ENCODE results near the gene PLA2G2C.
"Not testable (repeated sequence)": the region's sequence is repeated elsewhere in the genome, so short reads cannot be mapped to it uniquely, and the experiment has no call there.

The PLA2G2C gene

GRCh38 chr1:20150969-20151368 lies 35.3 kb downstream of the PLA2G2C start:
- peak; percentile 33 for DNase-seq

GRCh38 chr1:20150326-20150705 lies 36.0 kb downstream of the PLA2G2C start:
- no peak for DNase-seq

DNA sequence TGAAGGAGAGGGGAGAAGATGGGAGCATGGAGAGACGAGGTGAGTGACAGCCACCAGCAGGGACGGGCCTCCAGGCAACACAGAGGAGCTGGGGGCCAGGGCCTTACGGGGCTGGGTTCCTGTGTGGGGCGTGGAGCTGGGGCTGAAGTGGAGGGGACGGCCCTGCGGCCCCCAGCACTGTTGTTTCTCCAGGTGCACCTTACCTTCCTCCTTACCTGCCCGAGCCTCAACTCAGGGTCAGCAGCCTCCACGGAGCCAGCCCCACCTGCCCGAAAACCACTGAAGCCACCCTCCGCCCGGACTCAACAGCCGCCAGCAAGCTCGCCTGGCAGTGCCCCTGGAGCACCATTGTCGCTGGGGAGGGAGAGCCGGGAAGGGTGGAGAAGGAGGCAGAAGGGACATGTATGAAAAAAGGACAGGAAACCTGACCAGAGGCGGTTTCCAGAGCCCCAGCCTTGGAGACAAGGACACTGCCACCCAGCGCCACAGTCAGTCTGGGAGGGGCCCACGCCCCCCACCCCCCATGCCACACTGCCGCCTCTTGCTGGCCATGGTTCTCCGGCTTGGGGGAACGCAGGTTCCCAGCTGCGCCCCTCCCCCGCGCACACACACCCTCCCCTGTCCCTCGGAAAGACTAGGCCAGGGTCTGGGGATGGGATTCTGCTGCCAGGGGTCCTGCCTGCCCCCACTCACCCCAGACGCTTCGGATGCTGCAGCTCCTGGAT lies 36.6 kb downstream of the PLA2G2C start:
- no peak for DNase-seq

GRCh38 chr1:20148571-20149500 lies 37.5 kb downstream of the PLA2G2C start:
- no peak for DNase-seq

DNA sequence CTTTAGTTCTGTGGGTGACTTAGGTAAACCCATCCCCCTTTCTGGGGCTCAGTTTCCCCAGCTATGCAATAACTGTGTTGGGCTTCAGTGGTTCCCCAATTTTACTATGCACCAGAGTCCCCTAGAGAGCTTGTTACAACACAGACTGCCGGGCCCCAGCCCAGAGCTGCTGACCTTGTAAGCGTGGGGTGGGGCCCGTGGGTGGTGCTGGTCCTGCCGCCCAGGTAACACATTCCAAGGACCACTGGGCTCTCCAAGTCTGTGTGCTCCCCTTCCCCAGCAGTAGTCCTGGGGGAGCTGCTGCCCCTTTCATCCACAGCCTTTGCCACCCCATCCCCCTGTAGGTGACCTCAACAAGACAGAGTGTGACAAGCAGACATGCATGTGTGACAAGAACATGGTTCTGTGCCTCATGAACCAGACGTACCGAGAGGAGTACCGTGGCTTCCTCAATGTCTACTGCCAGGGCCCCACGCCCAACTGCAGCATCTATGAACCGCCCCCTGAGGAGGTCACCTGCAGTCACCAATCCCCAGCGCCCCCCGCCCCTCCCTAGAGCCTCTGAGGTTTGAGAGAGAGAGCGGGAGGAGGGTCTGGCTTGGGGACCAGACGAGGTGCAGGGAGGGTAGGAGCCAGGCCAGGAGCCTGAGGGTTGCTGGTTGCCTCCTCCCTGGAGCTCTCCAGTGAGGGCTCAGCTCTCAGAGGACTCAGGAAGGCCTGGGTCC lies 38.3 kb downstream of the PLA2G2C start:
- no peak for DNase-seq

DNA sequence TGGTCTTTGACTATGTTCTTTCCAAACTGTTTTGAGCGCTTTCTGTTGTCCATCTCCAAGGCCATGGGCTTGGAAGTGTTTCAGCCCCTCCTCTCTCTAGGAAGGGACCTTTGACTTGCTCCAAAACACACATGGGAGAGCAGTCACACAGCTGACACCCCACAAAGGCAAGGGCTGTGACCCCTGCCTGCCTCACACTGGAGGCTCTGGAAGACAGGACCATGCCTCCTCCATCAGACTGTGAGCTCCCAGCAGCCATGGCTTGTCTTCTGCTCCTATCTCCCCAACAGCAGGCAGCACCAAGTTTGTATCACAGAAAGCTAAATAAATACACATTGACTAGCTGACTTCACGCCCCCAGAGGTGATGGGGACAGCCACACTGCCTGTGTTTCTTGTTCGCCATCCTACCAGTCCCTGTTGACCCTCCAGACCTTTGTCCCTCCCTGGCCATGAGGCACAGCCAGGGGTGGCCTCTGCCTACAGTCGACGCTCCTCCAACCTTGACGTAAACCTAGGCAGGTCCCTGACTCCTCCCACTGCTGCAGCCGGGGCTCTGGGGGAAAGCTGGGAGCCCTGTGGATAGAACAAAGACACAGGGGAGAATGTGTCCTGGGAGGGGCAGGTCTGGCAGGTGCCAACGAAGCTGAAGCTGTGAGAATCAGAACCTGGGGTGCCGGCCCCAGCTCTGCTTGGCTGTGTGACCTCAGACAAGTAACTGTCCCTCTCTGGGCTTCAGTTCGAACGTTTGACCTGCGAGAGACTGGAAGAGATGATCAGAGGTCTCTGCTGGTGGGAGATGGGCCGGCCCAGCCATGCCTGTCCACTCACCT lies 42.4 kb downstream of the PLA2G2C start:
- no peak for DNase-seq

GRCh38 chr1:20143318-20143717 lies 43.0 kb downstream of the PLA2G2C start:
- no peak for DNase-seq

DNA sequence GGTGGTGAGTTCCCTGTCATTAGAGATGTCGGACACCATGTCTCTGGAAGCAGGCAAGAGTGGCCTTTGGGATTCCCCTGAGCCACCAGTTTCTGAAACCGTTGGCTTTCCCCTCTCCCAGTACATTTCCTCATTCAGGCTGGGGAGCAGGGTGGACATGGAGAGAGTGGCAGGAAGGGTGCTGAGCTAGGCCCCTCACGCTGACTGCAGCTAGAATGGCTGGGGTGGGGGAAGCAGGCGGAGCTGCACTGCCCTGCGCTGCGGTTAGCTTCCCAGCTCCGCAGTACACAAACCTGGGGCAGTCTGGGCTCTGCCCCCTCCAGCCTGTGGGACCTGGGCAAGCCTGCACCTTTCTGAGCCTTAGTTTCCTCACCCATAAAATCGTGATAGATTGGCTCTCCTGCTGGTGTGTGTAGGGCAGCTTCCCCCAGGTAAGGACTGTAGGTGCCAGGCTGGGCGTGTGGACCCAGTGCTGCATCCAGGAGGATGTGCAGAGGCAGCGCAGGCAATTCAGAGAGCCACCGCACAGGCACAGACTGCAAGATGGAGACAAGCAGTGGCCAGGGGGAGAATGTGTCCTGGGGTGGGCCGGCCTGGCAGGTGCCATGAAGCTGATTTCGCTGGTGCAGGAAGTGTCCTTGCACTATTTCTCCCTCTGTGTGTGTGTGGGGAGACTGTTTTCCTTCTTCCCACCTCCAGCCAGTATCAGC lies 44.2 kb downstream of the PLA2G2C start:
- DNase-seq = no peak

- no peak for DNase-seq
Measured at GRCh38 chr1:20141466-20141865, 44.9 kb downstream of the PLA2G2C start.

DNA sequence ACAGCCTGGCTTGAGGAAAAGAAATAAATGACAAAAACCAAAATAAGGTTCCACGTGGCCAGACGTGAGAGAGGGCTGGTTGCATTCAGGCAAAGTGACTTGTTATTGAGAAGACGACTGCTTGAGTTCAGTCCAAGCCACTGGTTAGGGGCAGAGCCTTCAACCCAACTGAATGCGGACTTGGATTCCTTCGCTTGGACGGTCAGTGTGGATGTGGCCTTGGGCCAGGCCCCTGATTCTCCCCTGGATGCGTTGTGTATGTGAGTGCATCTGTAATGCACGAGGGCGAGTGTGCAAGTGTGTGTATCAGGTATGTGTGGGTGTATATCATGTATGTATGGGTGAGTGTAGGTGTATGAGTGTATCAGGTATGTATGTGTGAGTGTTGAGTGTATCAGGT lies 45.3 kb downstream of the PLA2G2C start:
- no peak for DNase-seq

DNA sequence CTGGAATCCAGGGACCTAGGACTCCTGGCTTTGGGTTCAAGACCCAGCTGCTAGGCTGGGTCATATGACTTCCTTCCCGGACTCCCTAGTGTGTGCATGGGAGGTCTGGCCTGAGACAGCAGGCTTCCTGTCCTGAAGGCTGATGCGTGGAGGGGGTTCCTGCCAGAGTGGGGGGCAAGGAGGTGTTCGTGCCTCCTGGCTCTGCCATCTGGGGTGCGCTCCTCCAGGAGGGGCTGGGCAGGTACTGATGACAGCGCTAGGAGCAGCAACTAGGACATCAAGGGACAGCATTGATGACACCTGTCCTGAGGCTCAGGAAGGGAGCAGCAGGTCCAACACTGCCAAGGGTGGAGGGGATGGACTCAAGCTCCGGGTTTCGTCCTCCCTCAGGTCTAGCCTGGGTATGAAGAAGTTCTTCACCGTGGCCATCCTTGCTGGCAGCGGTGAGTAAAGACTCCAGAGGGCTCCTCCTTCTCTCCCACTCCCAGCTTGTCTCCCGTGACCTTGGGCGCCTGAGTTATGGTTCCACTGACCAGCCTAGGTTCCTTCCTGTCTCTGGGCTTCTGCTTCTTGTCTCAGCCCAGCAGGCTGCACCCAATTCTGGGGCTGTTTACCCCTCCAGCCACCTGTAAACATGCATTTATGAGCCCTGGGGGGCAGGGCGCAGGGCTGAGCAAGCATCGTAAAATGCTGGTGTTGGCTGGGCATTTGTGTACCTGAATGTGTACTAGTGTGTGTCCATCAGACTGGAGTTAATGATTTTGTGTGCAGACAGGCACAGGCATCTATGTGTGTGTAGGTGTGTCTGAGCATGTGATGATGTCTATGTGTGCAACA lies 46.3 kb downstream of the PLA2G2C start:
- DNase-seq = no peak

GRCh38 chr1:20138961-20139550 lies 47.3 kb downstream of the PLA2G2C start, which contains the start of gene PLA2G2F:
PLA2G2F (plus strand) TSS chr1:20139323; CDS start chr1:20139428, 105 bp downstream.
- no peak for DNase-seq

GRCh38 chr1:20138346-20138745 lies 48.0 kb downstream of the PLA2G2C start:
- DNase-seq = no peak

GRCh38 chr1:20137604-20138003 lies 48.7 kb downstream of the PLA2G2C start:
- peak; percentile 72 for DNase-seq

- DNase-seq = peak; percentile 80
Measured at GRCh38 chr1:20137055-20137454, 49.3 kb downstream of the PLA2G2C start.

GRCh38 chr1:20136249-20136648 lies 50.1 kb downstream of the PLA2G2C start:
- no peak for DNase-seq

- no peak for DNase-seq
Measured at GRCh38 chr1:20134995-20135394, 51.3 kb downstream of the PLA2G2C start.

GRCh38 chr1:20130518-20130917 lies 55.8 kb downstream of the PLA2G2C start:
- DNase-seq = not testable (repeated sequence)

DNA sequence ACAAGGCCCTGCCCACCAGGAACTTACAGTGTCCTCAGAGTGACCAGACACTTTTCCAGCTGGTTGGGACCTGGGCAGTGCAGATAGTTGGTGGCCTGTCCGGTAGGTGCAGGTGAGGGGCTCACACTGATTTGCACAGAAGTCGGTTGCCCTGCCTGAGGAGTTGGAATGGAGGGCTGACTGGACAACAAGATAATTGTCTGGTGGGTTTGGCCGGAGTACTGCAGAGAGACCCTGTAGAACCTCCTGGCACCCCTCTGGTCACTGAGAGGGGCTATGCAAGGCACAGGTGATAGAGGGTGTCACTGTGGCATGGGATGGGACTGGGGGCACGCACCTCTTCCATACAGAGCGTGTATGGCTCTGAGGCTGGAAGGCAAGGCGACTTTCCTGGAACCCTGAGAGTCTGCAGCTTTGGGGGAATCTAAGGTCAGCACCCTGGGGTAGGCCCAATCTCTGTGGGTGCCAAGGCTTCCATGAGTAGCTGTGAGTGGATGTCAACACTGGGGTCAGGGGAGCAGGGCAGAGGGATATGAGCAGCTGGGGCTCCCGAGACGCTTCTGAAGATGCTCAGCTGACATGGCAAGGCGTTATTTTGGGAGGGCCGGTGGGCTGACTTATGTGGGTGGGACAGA lies 59.4 kb downstream of the PLA2G2C start:
- DNase-seq = no peak
